ENCODE results near the gene UGT1A8.
"Not testable (repeated sequence)": the region's sequence is repeated elsewhere in the genome, so short reads cannot be mapped to it uniquely, and the experiment has no call there.

Gene UGT1A8

DNA sequence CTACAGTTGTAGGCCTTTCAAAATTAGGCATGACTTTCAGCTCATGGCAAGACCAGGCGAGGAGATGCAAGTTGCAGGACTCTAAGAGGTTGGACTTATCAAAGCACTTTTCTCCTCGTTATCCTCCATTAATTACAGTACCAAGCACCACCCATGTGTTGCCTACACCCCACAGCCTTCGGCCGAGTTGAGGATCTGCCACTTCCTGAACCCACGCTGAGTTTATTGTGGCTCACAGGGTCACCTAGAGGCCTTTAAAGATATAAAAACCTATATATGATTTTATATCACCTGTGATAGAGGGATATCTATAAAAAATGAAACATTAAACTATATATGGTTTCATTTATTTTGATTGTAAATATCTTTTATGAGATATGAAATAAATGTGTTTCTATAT is 21.4 kb downstream of the UGT1A8 start:
- no peak for DNase-seq (ENCODE audit: low read depth in 2 of 3, low spot score in 1 of 3)

GRCh38 chr2:233639860-233640259 is 22.4 kb downstream of the UGT1A8 start:
- no peak for DNase-seq (ENCODE audit: low read depth in 2 of 3, low spot score in 1 of 3)

DNA sequence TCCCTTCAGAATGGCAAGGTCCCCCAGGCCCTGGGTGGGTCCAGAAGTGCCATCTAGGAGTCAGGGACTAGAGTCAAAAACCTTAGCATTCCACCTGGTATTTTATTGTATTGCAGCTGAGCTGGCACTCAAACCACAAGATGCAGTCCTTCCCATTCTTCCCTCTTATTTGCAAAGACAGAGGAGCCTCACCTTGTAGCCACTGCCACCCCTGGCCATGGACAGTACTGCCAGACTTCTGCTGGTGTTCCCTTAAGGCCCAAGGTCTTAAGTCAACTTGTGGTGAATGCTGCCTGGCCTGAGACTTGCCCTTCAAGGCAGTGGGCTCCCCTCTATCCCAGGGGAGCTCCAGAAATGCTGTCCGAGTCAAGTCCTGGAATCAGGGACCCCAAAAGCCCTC is 25.7 kb downstream of the UGT1A8 start:
- DNase-seq (ENCODE audit: low read depth in 2 of 3, low spot score in 1 of 3) = no peak

DNA sequence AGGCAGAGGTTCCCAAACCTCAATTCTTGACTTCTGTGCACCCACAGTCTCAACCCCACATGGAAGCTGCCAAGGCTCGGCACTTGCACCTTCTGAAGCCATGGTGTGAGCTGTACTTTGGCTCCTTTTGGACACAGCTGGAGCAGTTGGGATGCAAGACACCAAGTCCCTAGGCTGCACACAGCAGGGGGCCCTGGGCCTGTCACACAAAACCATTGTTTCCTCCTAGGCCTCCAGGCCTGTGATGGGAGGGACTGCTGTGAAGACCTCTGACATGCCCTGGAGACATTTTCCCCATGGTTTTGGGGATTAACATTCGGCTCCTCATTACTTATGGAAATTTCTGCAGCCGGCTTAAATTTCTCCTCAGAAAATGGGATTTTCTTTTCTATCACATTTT is 28.6 kb downstream of the UGT1A8 start:
- not testable (repeated sequence) for DNase-seq (ENCODE audit: low read depth in 2 of 3, low spot score in 1 of 3)

DNA sequence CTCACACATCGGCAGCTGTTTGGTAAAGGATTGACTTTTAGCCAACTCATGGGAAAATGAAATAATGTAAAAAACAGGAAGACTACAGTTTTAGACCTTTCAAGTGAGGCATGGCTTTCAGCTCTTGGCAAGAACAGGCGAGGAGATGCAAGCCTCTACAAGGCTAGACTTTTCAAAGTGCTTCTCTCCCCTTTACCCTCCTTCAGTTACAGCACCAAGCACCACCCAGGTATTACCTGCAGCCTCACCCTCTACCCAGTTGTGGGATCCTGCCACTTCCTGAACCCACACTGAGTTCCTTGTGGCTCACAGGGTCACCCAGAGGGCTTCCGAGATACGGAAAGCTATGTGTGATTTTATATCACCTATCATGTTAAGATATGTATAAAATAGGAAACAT is 33.5 kb downstream of the UGT1A8 start:
- no peak for DNase-seq (ENCODE audit: low read depth in 2 of 3, low spot score in 1 of 3)

GRCh38 chr2:233651430-233651829 is 34.0 kb downstream of the UGT1A8 start:
- no peak for DNase-seq (ENCODE audit: low read depth in 2 of 3, low spot score in 1 of 3)

DNA sequence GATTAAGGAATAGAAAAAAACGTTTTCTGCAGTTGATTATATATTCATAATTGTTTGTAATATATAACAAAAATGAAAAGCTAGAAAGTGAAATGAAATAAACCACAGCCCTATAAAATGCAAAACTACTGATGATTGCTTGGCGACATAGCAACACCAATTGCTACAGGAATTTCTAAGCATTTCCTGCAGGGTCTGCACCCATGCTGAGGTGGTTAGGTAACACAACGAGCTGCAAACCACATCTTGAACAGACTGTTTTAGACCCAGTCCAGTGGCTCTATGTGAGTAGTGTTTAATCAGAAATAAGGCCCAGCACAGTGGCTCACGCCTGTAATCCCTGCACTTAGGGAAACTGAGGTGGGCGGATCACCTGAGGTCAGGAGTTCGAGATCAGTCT is 37.1 kb downstream of the UGT1A8 start:
- DNase-seq (ENCODE audit: low read depth in 2 of 3, low spot score in 1 of 3) = no peak

GRCh38 chr2:233655043-233655442 is 37.6 kb downstream of the UGT1A8 start:
- no peak for DNase-seq (ENCODE audit: low read depth in 2 of 3, low spot score in 1 of 3)

- not testable (repeated sequence) for DNase-seq (ENCODE audit: low read depth in 2 of 3, low spot score in 1 of 3)
These were observed 38.5 kb downstream of the UGT1A8 start for GRCh38 chr2:233655943-233656342.

DNA sequence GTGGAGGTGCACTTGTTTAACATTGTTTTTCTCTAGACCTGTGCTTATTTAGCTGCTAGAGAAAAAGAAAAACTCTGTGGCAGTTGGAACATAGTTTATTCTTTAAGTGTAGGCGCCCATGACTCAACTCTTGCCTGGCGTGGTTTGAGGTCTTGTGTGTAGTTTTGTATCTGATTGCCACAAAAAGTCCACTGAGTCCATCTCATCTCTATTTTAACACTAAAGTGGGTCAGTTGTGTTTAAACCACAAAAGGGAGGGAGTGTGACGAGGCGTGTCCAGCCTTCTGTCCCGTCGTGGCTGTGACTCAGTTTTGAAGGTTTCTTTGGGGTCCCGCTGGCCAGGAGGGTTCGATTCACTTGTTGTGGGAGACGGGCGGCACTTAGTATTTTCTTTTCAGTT is 39.0 kb downstream of the UGT1A8 start:
- DNase-seq (ENCODE audit: low read depth in 2 of 3, low spot score in 1 of 3) = no peak

DNA sequence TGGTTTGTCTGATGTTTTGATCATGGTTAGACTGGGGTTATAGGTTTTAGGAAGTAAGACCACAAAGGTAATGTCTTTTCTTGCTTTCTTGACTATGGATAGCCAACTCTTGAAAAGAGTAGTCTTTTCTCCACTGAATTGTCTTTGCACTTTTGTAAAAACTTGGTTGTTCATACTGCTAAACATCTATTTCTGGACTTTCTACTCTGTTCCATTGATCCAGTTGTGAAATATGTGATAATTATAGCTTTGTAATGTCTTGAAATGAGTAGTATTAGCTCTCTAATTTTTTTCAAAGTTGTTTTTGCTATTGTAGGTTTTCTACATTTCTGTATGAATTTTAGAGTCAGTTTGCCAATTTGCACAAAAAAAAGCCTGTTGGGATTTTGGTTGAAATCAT is 41.2 kb downstream of the UGT1A8 start:
- no peak for DNase-seq (ENCODE audit: low read depth in 2 of 3, low spot score in 1 of 3)

- DNase-seq (ENCODE audit: low read depth in 2 of 3, low spot score in 1 of 3) = no peak
These were observed 46.5 kb downstream of the UGT1A8 start for GRCh38 chr2:233663911-233664310.

DNA sequence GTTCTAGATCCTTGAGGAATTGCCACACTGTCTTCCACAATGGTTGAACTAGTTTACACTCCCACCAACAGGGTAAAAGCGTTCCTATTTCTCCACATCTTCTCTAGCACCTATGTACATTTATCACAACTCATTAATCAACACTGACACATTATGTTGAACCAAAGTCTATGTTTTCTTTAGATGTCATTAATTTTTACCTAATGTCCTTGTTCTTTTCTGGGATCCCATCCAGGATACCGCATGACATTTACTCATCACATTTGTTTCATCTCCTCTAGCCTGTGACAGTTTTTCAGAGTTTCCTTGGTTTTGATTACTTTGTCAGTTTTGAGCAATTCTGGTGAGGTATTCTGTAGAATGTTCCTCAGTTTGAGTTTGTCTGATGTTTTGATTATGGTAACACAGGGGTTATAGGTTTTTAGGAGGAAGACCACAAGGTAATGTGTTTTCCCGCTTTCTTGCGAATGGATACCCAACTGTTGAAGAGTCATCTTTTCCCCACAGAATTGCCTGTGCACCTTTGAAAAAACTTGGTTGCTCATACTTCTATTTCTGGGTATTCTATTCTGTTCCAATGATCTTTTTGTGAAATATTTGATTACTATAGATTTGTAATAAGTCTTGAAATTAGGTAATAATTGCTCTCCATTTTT is 51.3 kb downstream of the UGT1A8 start:
- no peak for DNase-seq (ENCODE audit: low read depth in 2 of 3, low spot score in 1 of 3)

DNA sequence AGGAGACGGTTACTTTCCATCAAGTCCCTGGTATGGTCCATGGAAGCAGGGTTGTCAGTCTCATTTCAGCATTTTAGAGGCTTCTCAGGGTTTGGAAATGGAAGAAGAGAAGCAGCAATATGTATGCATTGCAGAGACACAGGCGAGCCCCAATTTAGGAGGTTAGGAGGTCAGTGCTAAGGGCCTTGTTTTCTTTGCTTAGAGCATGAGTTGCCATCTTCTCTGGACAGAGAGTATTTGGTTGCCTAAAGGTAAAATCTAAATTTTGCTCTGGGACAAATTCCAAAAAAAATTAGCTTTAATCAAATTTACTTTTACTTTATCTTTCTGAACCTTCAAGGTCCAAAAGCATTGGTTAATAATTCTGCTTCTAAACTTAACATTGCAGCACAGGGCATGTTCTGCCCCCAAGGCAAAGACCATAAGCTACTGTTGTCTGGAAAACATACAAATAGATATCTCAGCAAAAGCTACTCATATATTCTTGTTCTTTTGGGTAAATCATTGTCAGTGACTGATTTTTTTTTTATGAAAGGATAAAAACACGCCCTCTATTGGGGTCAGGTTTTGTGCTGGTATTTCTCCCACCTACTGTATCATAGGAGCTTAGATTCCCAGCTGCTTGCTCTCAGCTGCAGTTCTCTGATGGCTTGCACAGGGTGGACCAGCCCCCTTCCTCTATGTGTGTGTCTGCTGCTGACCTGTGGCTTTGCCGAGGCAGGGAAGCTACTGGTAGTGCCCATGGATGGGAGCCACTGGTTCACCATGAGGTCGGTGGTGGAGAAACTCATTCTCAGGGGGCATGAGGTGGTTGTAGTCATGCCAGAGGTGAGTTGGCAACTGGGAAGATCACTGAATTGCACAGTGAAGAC is 54.1 kb downstream of the UGT1A8 start, which contains the start of gene UGT1A9:
Gene UGT1A9 (plus strand): TSS at position 609 of the 872 bp plus-strand sequence. CDS start 37 bp downstream, at position 646.
- DNase-seq (ENCODE audit: low read depth in 2 of 3, low spot score in 1 of 3) = no peak

DNA sequence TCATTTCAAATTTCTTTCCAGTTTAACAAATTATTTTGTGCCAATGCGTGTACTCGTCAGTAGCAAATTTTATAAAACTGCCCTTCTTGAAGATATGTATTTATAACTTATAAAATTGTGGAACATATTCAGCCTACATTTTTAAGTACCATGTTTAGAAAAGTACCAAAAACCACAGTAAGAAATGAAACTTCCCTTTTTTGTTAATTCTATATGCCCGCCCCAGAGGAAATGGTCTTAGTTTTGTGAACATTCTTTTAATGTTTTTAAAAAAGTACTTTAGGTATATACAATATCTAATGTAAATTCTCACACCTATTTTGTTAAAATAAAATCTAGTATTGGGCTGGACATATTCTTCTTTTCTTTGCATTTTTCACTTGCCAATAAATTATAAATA is 55.5 kb downstream of the UGT1A8 start:
- no peak for DNase-seq (ENCODE audit: low read depth in 2 of 3, low spot score in 1 of 3)

- DNase-seq (ENCODE audit: low read depth in 2 of 3, low spot score in 1 of 3) = no peak
These were observed 56.5 kb downstream of the UGT1A8 start for GRCh38 chr2:233673896-233674295.

GRCh38 chr2:233674314-233674713 is 56.9 kb downstream of the UGT1A8 start:
- DNase-seq (ENCODE audit: low read depth in 2 of 3, low spot score in 1 of 3) = no peak

- DNase-seq (ENCODE audit: low read depth in 2 of 3, low spot score in 1 of 3) = no peak
These were observed 57.6 kb downstream of the UGT1A8 start for GRCh38 chr2:233674995-233675394.

DNA sequence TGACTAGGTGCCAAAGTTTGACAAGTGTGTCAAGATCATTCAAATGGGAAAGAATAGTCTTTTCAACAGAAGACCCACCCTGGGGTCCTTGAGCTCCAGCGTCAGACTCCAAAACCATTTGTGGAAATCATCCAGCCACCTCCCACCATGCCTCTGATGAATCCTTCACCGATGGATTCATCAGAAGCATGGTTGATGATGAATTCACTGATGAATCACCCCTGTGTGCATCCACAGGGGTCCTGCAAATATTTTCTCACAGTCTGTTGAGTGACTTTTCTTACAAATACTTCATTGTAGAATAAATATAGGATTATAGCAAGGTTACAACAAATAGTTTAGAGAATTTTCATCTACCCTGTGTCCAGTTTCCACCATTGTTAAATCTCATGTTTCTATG is 58.6 kb downstream of the UGT1A8 start:
- no peak for DNase-seq (ENCODE audit: low read depth in 2 of 3, low spot score in 1 of 3)

- no peak for DNase-seq (ENCODE audit: low read depth in 2 of 3, low spot score in 1 of 3)
These were observed 61.8 kb downstream of the UGT1A8 start for GRCh38 chr2:233679196-233679595.

- DNase-seq (ENCODE audit: low read depth in 2 of 3, low spot score in 1 of 3) = no peak
These were observed 63.1 kb downstream of the UGT1A8 start for GRCh38 chr2:233680361-233681045.

DNA sequence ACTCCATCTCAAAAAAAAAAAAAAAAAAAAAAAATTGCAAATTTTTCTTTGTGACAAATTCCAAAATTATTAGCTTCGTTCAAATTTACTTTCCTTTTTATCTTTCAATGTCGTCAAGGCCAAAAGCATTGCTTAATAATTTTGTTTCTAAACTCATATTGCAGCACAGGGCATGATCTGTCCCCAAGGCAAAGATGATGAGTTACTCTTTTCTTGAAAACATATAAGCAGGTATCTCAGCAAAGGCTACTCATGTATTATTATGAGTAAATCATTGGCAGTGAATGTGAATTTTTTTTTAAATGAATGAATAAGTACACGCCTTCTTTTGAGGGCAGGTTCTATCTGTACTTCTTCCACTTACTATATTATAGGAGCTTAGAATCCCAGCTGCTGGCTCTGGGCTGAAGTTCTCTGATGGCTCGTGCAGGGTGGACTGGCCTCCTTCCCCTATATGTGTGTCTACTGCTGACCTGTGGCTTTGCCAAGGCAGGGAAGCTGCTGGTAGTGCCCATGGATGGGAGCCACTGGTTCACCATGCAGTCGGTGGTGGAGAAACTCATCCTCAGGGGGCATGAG is 64.2 kb downstream of the UGT1A8 start, which contains the start of gene UGT1A7:
Gene UGT1A7 (plus strand): TSS at position 381 of the 579 bp plus-strand sequence. CDS start 37 bp downstream, at position 418.
- no peak for DNase-seq (ENCODE audit: low read depth in 2 of 3, low spot score in 1 of 3)
